K562 (cell line): ENCODE results near the gene CCDC82. TPM values are rescaled to one million over a fixed set of nuclear protein-coding genes. Genes with fewer than 3 reads are reported as not detected.

Experiments used
- CHD2 ChIP-seq: IDR thresholded peaks from 2 replicates; pipeline ENCODE4 v1.6.1; 2011; ENCODE audit warnings: low read depth, low read length
- FOXA1 ChIP-seq: fragments of 450-650 bp; IDR thresholded peaks from 2 replicates; pipeline ENCODE4 v1.6.1; 2016; ENCODE audit warnings: mild to moderate bottlenecking, borderline replicate concordance
- FOXM1 ChIP-seq, 2 experiments: fragments of 450-650 bp in 1 of 2; sonication (generic) in 1 of 2; formaldehyde crosslinking in 1 of 2; IDR thresholded peaks; 2 replicates each; pipeline versions ENCODE4 v1.6.1 to v1.9.0; 2017 to 2022; ENCODE audit warnings: low read depth in 2 of 2, mild to moderate bottlenecking in 2 of 2, missing genetic modification reagents in 1 of 2, moderate library complexity in 1 of 2
- MAFF ChIP-seq: IDR thresholded peaks from 2 replicates; pipeline ENCODE4 v1.6.1; 2012; ENCODE audit warnings: low read length, improper control_type of control experiment
- MCM7 ChIP-seq, 2 experiments: fragments of 450-650 bp; IDR thresholded peaks; 2 replicates each; pipeline ENCODE4 v1.6.1; 2016 to 2018
- MTA2 ChIP-seq: fragments of 450-650 bp; IDR thresholded peaks from 2 replicates; pipeline ENCODE4 v1.6.1; 2016; ENCODE audit warnings: low read depth
- SOX6 ChIP-seq: fragments of 450-650 bp; IDR thresholded peaks from 2 replicates; pipeline ENCODE4 v1.6.1; 2014; ENCODE audit warnings: mild to moderate bottlenecking
- ZC3H11A ChIP-seq: IDR thresholded peaks from 2 replicates; pipeline ENCODE4 v1.6.1; 2012; ENCODE audit warnings: low read depth, low read length, improper control_type of control experiment
- ZNF436 ChIP-seq: fragments of 250-450, 450-650 bp; sonication (Bioruptor Pico); formaldehyde crosslinking; IDR thresholded peaks from 2 replicates; pipeline ENCODE4 v1.7.0; 2020; ENCODE audit warnings: mild to moderate bottlenecking
- polyA plus RNA-seq, 8 experiments: library from polyadenylated mRNA; depleted of rRNA in 4 of 8; stranded (reverse) in 5 of 8; unstranded in 3 of 8; fragments of >200 nt; fragmentation: Nextera tagmentation in 2 of 8; fragmentation: Illumina TruSeq in 1 of 8; extraction: Ambion mirVana in 2 of 8; extraction: Trizol in 1 of 8; gene quantifications; 2 replicates each; pipeline versions ENCODE4 v1.2.1 to v1.2.3, GENCODE V29; 2011 to 2014; ENCODE audit warnings: inconsistent platforms in 1 of 8, missing spikeins in 1 of 8
- total RNA-seq, 7 experiments: library from RNA; depleted of rRNA in 6 of 7; stranded (reverse); fragments of >200 nt in 6 of 7; fragmentation: Illumina TruSeq in 2 of 7; extraction: Trizol in 2 of 7; gene quantifications; 2 replicates each; pipeline versions ENCODE4 v1.2.1 to v1.2.3, GENCODE V29; 2011 to 2021; ENCODE audit warnings: low replicate concordance in 1 of 7
- TF ChIP-seq, protein P1 (sequence below), 2 experiments: fragments of 450-650 bp in 1 of 2; IDR thresholded peaks; 2 replicates each; pipeline ENCODE4 v1.6.1; 2011 to 2017; ENCODE audit warnings: low read depth in 2 of 2, antibody characterized with exemption in 1 of 2, borderline replicate concordance in 1 of 2, low read length in 1 of 2, mild to moderate bottlenecking in 1 of 2, mixed read lengths in 1 of 2; ENCODE audit not compliant: control insufficient read depth in 1 of 2
- TF ChIP-seq, protein P2 (sequence below): IDR thresholded peaks from 2 replicates; pipeline ENCODE4 v1.6.1; 2014; ENCODE audit warnings: antibody characterized with exemption
- TF ChIP-seq, protein P3 (sequence below): fragments of 250-450 bp; sonication (Bioruptor Pico); IDR thresholded peaks from 2 replicates; pipeline ENCODE4 v1.5.0; 2021; ENCODE audit warnings: mild to moderate bottlenecking, moderate library complexity
- TF ChIP-seq, protein P4 (sequence below): sonication (generic); formaldehyde crosslinking; IDR thresholded peaks from 2 replicates; pipeline ENCODE4 v1.8.0; 2023; ENCODE audit warnings: mild to moderate bottlenecking, missing genetic modification reagents
- TF ChIP-seq, protein P5 (sequence below), 2 experiments: fragments of 450-650 bp in 1 of 2; sonication (generic) in 1 of 2; formaldehyde crosslinking in 1 of 2; IDR thresholded peaks in 1 of 2; conservative IDR thresholded peaks in 1 of 2; 2 replicates each; pipeline versions ENCODE4 v1.6.1 to v1.8.1; 2016 to 2023; ENCODE audit warnings: mild to moderate bottlenecking in 2 of 2, moderate library complexity in 2 of 2, inconsistent platforms in 1 of 2, missing genetic modification reagents in 1 of 2
- TF ChIP-seq, protein P6 (sequence below): IDR thresholded peaks from 2 replicates; pipeline ENCODE4 v1.6.1; 2012; ENCODE audit warnings: low read depth, low read length, improper control_type of control experiment, borderline replicate concordance

CCDC82 gene
- total and polyA plus RNA-seq, 9 of the 15 experiments (the other 6 are each of a cell fraction or from before 2014, with no cell fraction given), result 12.5 to 51.3 (median 24.5) TPM

DNA sequence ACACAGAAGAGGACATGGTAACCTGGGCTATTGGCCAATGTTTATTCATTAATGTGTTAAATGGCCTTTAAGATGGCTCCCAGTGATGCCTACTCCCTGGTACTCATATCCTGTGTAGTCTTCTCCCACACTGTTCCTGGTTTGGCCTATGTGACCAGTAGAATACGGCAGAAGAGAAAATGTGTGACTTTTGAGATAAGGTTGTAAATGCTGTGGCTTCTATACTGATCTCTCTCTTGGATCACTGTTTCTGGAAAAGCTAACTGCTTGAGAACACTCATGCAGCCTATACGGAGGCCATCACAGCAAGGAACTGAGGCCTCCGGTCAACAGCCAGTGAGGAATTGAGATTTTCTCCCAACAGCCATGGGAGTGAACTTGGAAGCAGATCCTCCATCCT is 70.9 kb downstream of the CCDC82 start (continued):
- no peak for TF ChIP-seq ZNF436 (CRISPR knock-in tag)
- TF ChIP-seq, protein P1, sequence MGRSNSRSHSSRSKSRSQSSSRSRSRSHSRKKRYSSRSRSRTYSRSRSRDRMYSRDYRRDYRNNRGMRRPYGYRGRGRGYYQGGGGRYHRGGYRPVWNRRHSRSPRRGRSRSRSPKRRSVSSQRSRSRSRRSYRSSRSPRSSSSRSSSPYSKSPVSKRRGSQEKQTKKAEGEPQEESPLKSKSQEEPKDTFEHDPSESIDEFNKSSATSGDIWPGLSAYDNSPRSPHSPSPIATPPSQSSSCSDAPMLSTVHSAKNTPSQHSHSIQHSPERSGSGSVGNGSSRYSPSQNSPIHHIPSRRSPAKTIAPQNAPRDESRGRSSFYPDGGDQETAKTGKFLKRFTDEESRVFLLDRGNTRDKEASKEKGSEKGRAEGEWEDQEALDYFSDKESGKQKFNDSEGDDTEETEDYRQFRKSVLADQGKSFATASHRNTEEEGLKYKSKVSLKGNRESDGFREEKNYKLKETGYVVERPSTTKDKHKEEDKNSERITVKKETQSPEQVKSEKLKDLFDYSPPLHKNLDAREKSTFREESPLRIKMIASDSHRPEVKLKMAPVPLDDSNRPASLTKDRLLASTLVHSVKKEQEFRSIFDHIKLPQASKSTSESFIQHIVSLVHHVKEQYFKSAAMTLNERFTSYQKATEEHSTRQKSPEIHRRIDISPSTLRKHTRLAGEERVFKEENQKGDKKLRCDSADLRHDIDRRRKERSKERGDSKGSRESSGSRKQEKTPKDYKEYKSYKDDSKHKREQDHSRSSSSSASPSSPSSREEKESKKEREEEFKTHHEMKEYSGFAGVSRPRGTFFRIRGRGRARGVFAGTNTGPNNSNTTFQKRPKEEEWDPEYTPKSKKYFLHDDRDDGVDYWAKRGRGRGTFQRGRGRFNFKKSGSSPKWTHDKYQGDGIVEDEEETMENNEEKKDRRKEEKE (IDR thresholded peaks at IDR 0.05; ENCODE audit: borderline replicate concordance in 1 of 2, control insufficient read depth in 1 of 2, low read depth in 2 of 2, low read length in 1 of 2), result 0 out of 4 replicates have a peak, but pooled peaks of 1 of the 2 experiments have one; percentile 29
- TF ChIP-seq MTA2, result peak; percentile 38; the same call in 1 of the 2 replicates
- no peak for TF ChIP-seq MCM7 (IDR thresholded peaks at IDR 0.05)
- TF ChIP-seq, protein P2, sequence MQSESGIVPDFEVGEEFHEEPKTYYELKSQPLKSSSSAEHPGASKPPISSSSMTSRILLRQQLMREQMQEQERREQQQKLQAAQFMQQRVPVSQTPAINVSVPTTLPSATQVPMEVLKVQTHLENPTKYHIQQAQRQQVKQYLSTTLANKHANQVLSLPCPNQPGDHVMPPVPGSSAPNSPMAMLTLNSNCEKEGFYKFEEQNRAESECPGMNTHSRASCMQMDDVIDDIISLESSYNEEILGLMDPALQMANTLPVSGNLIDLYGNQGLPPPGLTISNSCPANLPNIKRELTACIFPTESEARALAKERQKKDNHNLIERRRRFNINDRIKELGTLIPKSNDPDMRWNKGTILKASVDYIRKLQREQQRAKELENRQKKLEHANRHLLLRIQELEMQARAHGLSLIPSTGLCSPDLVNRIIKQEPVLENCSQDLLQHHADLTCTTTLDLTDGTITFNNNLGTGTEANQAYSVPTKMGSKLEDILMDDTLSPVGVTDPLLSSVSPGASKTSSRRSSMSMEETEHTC, result no peak
- no peak for TF ChIP-seq ZC3H11A
- TF ChIP-seq, protein P3, sequence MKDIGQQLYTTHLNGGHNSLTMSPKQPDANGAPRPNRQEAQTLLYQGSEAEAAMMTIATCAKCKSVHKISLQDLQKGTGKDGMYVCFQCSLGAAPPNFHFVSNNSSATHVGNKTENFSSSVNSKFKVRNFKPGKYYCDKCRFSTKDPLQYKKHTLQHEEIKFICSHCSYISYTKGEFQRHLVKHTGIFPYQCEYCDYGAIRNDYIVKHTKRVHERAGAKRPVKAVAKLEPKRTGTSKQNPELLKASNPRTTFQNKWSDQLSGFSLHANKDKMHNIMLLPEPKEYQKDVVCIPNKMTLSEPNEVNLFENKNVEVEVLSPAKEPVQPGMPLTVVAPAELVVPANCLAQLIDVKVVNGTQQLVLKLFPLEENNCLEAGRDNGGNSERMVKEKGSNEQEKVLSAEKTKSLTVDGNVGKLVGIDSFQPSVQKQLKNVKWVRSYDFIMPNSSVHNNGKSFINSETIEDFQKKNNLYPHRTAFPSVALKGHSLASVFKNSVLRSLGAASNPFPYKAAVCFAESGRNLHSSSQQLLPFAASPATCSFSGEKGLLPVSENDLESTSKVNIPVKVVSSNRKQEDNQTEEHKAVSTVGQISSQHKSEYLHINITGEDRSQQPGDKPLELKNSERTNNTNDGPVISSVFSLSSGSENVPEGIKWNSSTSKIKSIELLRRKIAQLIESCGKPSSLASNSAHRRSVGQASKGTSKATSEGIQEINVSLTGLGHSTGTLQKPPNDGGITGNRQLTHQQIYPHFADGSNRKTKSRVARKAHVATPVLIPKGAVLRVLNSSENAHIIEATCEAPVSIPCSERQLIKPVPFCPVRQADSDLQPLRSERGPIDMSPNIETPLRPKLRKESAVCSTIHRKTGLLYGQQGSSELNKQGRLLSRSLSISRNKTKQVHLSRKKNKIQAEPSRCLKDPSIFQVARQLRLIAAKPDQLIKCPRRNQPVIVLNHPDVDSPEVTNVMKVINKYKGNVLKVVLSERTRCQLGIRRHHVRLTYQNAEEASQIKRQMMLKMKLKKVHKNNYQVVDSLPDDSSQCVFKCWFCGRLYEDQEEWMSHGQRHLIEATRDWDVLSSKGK (CRISPR knock-in tag), result no peak
- no peak for TF ChIP-seq CHD2
- TF ChIP-seq, protein P4, sequence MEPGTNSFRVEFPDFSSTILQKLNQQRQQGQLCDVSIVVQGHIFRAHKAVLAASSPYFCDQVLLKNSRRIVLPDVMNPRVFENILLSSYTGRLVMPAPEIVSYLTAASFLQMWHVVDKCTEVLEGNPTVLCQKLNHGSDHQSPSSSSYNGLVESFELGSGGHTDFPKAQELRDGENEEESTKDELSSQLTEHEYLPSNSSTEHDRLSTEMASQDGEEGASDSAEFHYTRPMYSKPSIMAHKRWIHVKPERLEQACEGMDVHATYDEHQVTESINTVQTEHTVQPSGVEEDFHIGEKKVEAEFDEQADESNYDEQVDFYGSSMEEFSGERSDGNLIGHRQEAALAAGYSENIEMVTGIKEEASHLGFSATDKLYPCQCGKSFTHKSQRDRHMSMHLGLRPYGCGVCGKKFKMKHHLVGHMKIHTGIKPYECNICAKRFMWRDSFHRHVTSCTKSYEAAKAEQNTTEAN (CRISPR knock-in tag), result no peak
- TF ChIP-seq, protein P5, sequence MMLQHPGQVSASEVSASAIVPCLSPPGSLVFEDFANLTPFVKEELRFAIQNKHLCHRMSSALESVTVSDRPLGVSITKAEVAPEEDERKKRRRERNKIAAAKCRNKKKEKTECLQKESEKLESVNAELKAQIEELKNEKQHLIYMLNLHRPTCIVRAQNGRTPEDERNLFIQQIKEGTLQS (IDR thresholded peaks at IDR 0.05), result no peak
- TF ChIP-seq, protein P5 (CRISPR knock-in tag; conservative IDR thresholded peaks at IDR 0.05), result no peak
- TF ChIP-seq FOXM1 (IDR thresholded peaks at IDR 0.05; ENCODE audit: low read depth), result no peak
- TF ChIP-seq FOXM1 (CRISPR knock-in tag; IDR thresholded peaks at IDR 0.05; ENCODE audit: low read depth), result no peak
- 0 out of 2 replicates have a peak, but pooled peaks have one; percentile 30 for TF ChIP-seq SOX6
- no peak for TF ChIP-seq FOXA1
- TF ChIP-seq, protein P6, sequence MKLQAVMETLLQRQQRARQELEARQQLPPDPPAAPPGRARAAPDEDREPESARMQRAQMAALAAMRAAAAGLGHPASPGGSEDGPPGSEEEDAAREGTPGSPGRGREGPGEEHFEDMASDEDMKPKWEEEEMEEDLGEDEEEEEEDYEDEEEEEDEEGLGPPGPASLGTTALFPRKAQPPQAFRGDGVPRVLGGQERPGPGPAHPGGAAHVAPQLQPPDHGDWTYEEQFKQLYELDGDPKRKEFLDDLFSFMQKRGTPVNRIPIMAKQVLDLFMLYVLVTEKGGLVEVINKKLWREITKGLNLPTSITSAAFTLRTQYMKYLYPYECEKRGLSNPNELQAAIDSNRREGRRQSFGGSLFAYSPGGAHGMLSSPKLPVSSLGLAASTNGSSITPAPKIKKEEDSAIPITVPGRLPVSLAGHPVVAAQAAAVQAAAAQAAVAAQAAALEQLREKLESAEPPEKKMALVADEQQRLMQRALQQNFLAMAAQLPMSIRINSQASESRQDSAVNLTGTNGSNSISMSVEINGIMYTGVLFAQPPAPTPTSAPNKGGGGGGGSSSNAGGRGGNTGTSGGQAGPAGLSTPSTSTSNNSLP, result 0 out of 2 replicates have a peak, but pooled peaks have one; percentile 55
- TF ChIP-seq MAFF, result no peak
